HG03097 (cell line): ENCODE data around the gene F8.
A peak's percentile ranks its signal among the peaks of the same experiment; 100 is the strongest.
"Not testable (repeated sequence)": the region's sequence is repeated elsewhere in the genome, so short reads cannot be mapped to it uniquely, and the experiment has no call there.

Source experiments
- ATAC-seq: cut with Tn5 transposase; IDR thresholded peaks from one replicate; pipeline ENCODE4 v1.9.1; 2021; ENCODE audit not compliant: unreplicated experiment, low FRiP score

F8 gene

GRCh38 chrX:154988719-154989118, 33.8 kb downstream of the F8 start:
- no peak for ATAC-seq

DNA sequence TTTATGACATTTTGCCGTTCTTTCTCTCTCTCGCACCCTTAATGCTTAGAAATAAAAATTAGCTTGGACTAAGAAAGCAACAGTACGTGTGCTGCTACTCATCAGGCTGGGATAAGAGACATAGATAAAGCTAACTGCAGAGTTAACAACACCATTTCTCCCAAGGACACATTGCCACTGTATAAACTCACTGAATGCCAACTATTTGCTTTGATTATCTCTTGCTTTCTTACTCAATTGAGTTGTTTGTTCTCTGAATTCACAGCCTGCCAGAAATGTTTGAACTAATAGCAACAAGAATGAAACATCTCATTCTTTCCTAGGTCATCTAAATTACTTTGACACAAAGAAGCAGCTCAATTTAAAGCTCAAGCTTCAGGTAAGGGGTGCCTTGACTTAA, 34.6 kb downstream of the F8 start:
- ATAC-seq: no peak

- no peak for ATAC-seq
Observed at GRCh38 chrX:154986826-154987575, 35.5 kb downstream of the F8 start.

GRCh38 chrX:154981116-154981411, 41.5 kb downstream of the F8 start:
- no peak for ATAC-seq

DNA sequence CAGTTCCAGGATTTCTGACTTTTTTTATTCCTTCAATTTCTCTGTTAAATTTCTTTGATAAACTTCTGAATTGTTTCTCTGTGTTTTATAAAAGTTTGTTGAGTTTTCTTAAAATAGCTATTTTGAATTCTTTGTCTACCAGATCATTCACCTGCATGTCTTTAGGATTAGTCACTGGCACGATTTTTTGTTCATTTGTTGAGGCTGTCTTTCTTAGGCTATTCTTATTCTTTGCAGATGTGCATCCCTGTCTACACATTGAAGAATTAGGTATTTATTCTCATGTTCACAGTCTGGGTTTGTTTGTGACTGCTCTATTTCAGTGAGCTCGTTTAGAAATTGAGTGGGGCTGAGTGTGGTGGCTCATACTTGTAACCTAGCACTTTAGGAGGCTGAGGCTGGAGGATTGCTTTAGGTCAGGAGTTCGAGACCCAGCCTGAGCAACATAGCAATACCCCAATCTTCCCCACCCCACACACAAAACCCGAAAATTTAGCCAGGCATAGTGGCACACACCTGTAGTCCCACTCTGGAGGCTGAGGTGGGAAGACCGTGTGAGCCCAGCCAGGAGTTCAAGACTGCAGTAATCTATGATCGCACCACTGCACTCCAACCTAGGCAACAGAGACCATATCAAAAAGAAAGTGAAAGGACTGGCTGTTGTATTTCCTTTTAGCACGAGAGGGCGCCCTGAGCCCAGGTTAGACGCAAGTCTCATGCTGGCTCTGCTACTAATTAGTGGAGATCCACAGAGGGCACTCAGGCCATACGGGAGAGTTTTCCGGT, 42.0 kb downstream of the F8 start:
- peak; percentile 87 for ATAC-seq

DNA sequence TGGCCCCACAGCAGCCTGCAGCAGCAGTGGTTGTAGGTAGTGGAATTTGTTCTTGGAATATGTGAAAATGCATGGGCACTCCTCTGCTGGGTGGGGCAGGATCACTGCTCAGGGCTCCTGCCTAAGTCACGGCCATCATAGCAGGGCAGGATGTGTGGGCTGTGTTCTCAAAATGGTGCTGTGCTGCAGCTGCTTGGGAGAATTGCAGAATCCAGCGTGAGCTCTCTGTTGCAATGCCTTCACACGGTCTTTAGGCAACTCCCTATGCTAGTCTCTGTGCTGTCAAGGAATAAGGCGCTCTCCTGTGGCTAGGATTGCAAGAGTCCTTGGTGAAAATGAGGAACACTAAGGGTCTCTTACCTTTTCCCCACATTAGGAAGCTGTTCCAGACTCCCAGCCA, 42.9 kb downstream of the F8 start:
- no peak for ATAC-seq

- no peak for ATAC-seq
Observed at GRCh38 chrX:154968353-154968752, 54.2 kb downstream of the F8 start.

GRCh38 chrX:154967603-154968002, 54.9 kb downstream of the F8 start:
- ATAC-seq: no peak

DNA sequence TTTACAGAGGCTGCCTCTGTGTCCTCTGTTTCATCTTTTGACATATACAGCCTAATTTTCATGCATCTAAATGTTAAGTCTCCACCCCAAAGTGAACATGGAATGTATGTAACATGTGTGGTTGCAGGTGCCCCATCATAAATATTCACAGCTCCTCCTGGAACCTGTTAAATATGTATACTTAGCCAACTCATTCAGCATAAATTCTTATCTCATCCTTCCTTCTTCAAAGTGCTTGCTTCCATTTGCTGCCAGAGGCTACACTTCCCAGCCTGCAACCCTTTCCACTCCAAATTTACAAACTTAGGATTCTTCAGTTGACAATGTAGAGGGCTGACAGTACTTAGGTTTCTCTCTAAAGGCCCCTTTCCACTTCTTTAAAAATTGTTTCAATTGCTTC, 60.6 kb downstream of the F8 start:
- ATAC-seq: no peak

- ATAC-seq: not testable (repeated sequence)
Observed at GRCh38 chrX:154955799-154956198, 66.7 kb downstream of the F8 start.

DNA sequence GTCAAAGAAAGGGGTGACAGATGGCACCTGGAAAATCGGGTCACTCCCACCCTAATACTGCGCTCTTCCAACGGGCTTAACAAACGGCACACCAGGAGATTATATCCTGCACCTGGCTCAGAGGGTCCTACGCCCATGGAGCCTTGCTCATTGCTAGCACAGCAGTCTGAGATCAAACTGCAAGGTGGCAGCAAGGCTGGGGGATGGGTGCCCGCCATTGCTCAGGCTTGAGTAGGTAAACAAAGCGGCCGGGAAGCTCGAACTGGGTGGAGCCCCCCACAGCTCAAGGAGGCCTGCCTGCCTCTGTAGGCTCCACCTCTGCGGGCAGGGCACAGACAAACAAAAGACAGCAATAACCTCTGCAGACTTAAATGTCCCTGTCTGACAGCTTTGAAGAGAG, 83.3 kb downstream of the F8 start:
- ATAC-seq: not testable (repeated sequence)

DNA sequence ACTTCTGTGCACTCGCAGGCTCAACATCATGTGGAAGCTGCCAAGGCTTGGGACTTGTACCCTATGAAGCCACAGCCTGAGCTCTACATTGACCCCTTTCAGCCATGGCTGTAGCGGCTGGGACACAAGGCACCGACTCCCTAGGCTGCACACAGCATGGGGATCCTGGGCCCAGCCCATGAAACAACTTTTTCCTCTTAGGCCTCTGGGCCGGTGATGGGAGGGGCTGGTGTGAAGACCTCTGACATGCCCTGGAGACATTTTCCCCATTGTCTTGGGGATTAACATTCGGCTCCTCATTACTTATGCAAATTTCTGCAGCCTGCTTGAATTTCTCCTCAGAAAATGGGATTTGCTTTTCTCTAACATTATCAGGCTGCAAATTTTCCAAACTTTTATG, 97.8 kb downstream of the F8 start:
- ATAC-seq: not testable (repeated sequence)

DNA sequence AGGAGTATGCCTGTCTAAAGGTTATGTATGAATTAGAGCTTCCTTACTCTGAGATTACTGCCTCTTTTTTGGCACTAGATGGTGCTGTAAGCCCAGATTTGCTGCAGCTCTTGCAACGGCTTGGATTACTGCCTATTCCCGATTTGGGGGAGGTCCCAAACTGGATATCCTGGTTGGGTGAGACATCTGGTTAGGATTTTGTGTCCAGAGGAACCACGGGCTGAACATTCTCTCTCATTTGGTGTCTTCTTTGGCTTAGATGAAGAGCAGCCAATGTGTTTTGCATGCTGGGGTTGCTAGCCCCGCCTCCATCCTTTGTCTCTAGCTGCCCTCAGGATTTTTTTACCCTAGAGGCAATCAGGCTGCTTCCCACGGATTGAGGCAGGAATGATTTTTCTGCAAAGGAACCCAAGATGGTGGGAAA, 104.5 kb downstream of the F8 start:
- ATAC-seq: no peak

DNA sequence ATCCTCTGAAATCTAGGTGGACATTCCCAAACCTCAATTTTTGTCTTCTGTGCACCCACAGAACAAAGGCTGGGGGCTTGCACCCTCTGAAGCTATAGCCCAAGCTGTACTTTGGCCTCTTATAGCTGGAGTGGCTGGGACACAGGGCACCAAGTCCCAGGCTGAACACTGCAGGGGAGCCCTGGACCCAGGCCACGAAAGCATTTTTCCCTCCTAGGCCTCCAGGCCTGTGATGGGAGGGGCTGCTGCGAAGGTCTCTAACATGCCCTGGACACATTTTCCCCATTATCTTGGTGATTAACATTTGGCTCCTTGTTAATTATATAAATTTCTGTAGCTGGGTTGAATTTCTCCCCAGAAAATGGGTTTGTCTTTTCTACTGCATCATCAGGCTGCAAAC, 108.5 kb downstream of the F8 start:
- ATAC-seq: no peak

GRCh38 chrX:154910528-154910927, 112.0 kb downstream of the F8 start:
- not testable (repeated sequence) for ATAC-seq

GRCh38 chrX:154910048-154910447, 112.5 kb downstream of the F8 start:
- ATAC-seq: not testable (repeated sequence)

DNA sequence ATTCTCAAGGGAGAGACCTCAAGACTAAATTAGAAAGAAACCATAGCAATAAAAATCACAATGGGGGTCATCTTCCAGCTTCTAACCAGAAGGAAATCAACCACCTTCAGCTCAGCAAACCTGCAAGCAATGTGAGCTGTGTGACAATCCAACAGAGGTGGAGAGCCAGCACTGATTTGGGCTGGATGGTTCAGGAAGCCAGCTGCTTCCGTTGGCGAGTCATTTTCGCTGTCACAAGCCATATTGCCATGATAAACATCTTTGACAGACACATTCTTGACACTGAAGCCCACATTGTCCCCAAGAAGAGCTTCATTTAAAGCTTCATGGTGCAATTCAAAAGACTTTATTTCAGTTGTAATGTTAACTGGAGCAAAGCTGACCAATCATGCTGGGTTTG, 113.7 kb downstream of the F8 start:
- no peak for ATAC-seq

DNA sequence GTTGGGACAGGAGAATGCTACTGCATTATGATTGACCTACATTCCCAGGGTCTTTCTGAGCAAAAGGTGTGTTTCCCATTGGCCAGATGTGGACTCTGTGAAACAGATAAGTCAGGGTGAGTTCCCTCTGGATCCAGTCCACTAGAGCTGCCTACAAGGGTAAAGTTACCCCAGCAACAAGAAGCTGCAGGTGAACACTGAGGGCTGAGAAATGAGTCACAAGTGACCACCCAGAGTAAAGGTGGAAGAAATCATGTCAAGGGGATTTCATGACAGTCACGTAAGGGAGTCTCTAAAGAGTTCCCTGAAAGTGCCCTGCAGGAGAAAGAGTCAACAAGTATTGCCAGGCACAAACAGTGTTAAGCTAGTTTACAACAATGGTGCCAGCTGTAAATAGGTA, 120.1 kb downstream of the F8 start:
- no peak for ATAC-seq

DNA sequence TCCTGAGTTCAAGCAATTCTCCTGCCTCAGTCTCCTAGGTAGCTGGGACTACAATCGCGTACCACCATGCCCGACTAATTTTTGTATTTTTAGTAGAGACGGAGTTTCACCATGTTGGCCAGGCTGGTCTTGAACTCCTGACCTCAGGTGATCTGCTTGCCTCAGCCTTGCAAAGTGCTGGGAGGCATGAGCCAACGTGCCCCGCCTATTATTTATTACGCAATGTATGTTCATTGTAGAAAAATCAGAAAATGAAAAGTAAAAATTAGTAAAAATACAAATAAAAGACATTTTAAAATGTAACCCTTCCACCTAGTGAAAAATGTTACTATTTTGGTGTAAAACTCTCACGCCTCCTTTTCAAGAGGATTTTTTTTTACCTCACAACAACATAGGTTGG, 122.2 kb downstream of the F8 start:
- no peak for ATAC-seq

DNA sequence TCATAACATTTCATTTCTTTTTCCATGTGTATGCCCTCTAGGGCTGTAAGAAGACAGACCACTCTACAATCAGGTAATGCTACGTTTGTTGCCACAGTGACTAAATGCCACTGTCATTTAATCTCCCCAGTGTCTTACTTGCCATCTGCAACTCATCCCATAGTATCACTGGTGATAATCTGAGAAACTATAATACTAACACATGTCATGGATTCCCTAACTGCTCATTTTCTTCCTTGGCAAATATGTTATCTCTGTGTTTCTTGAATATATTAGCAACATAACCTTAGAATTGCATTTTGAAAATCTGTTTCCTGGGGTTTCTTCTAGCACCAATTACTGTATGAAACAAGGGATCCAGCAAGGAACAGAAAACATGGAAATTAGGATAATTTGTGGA, 130.2 kb downstream of the F8 start:
- ATAC-seq: no peak

DNA sequence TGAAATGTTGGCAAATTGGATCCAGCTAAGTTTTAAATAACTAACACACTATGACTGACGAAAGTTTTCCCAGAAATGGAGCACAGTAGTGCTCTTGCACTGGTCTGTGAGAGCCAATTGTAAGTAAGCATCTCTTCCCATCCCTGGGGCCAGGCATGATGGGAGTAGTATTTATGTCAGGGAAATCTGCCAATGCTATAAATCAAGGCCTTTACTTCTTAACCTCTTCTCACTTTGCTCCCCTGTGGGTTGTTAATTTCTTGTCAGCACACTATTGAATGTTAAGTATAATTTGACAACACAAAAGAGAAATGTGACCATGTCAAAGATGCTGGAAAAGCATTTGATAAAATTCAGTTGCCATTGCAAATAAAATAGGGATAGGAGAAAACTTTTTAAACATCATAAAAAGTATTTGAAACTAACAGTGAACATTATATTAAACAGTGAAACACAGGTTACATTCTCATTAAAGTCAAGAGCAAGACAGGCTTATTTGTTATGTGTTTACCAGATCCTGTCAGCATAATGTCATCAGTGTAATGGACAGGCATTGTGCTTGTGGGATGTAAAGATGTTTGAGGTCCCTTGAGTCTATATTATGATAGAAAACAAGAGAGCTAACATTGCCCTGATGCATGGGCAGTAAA, 131.4 kb downstream of the F8 start:
- no peak for ATAC-seq

DNA sequence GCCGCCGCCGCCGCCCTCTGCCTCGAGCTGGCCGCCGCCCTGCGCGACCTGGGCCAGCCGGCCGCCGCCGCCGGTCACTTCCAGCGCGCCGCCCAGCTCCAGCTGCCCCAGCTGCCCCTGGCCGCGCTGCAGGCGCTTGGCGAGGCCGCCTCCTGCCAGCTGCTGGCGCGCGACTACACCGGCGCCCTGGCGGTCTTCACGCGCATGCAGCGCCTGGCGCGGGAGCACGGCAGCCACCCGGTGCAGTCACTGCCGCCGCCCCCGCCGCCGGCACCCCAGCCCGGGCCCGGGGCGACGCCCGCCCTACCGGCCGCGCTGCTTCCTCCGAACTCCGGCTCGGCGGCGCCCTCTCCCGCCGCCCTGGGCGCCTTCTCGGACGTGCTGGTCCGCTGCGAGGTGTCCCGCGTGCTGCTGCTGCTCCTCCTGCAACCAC, 135.7 kb downstream of the F8 start:
- ATAC-seq: peak; percentile 45
